PC-3 (cell line): ENCODE data around the gene ANGPTL5. TPM values are rescaled to one million over a fixed set of nuclear protein-coding genes. Genes with fewer than 3 reads are reported as not detected.

Source experiments
- ATAC-seq: fragments of 200-7000 bp; cut with Tn5 transposase; 2 replicates; pipeline ENCODE4 v1.9.1; 2020; ENCODE audit warnings: mild to moderate bottlenecking, moderate library complexity
- BruUV-seq: library from RNA; stranded (reverse); fragments of 400-500 nt; replicated peaks from 2 replicates; lab custom pipeline; 2021; lab: Mats Ljungman, UMichigan
- CTCF ChIA-PET: fragments of 300-600 bp; sonication (Branson Sonifier 250); formaldehyde crosslinking; loops from one replicate; lab custom pipeline; 2022; ENCODE audit warnings: antibody characterized with exemption; lab: Charles Lee
- POLR2A ChIA-PET: fragments of 300-600 bp; sonication (Branson Sonifier 250); formaldehyde crosslinking; loops from one replicate; lab custom pipeline; 2022; ENCODE audit warnings: antibody characterized with exemption; ENCODE audit not compliant: unreplicated experiment; lab: Charles Lee
- DNase-seq: peaks from one replicate; pipeline ENCODE4 v3.0.0-alpha.2; 2015
- H2AFZ ChIP-seq: fragments of 300-600 bp; sonication (generic); 2 replicates; pipeline ENCODE4 v1.6.0; 2016; ENCODE audit warnings: antibody characterized with exemption, low read length
- H3F3A ChIP-seq: fragments of 300-600 bp; sonication (generic); one replicate; pipeline ENCODE4 v1.6.0; 2017; ENCODE audit warnings: antibody characterized with exemption, low read length, control low read depth, mild to moderate bottlenecking; ENCODE audit not compliant: unreplicated experiment
- H3K27ac ChIP-seq: fragments of 300-600 bp; sonication (generic); 2 replicates; pipeline ENCODE4 v1.5.1; 2016; ENCODE audit warnings: mild to moderate bottlenecking, low read length
- H3K27me3 ChIP-seq: fragments of 300-600 bp; sonication (generic); 2 replicates; pipeline ENCODE4 v1.6.1; 2016; ENCODE audit warnings: low read length, mixed read lengths
- H3K36me3 ChIP-seq: fragments of 300-600 bp; sonication (generic); 2 replicates; pipeline ENCODE4 v1.6.1; 2016; ENCODE audit warnings: low read depth, mixed run types, low read length, mixed read lengths
- H3K4me1 ChIP-seq: fragments of 300-600 bp; sonication (generic); 2 replicates; pipeline ENCODE4 v1.5.1; 2016; ENCODE audit warnings: low read length; ENCODE audit not compliant: insufficient read depth
- H3K4me2 ChIP-seq: fragments of 300-600 bp; sonication (generic); 2 replicates; pipeline ENCODE4 v1.6.0; 2016; ENCODE audit warnings: low read length
- H3K4me3 ChIP-seq: fragments of 300-600 bp; sonication (generic); 2 replicates; pipeline ENCODE4 v1.5.1; 2016; ENCODE audit warnings: mild to moderate bottlenecking, low read length, mixed read lengths
- H3K79me2 ChIP-seq: fragments of 300-600 bp; sonication (generic); 2 replicates; pipeline ENCODE4 v1.6.1; 2017; ENCODE audit warnings: low read length, mixed read lengths
- H3K9ac ChIP-seq: fragments of 300-600 bp; sonication (generic); 2 replicates; pipeline ENCODE4 v1.6.0; 2016; ENCODE audit warnings: mild to moderate bottlenecking, low read length
- H3K9me2 ChIP-seq: fragments of 300-600 bp; sonication (generic); replicated peaks from 2 replicates; pipeline ENCODE4 v1.6.1; 2016; ENCODE audit warnings: mixed run types, low read length, mixed read lengths
- H3K9me3 ChIP-seq: fragments of 300-600 bp; sonication (generic); 2 replicates; pipeline ENCODE4 v1.6.1; 2016; ENCODE audit warnings: low read length, mixed read lengths
- H4K20me1 ChIP-seq: fragments of 300-600 bp; sonication (generic); 2 replicates; pipeline ENCODE4 v1.6.1; 2016; ENCODE audit warnings: low read length, mixed read lengths
- EZH2 ChIP-seq: fragments of 300-600 bp; sonication (generic); IDR thresholded peaks from one replicate; pipeline ENCODE4 v1.6.1; 2017; ENCODE audit warnings: antibody characterized with exemption, mild to moderate bottlenecking, low read length; ENCODE audit not compliant: unreplicated experiment
- EZH2phosphoT487 ChIP-seq: fragments of 300-600 bp; sonication (generic); IDR thresholded peaks from 2 replicates; pipeline ENCODE4 v1.6.1; 2018; ENCODE audit warnings: mild to moderate bottlenecking, antibody characterized with exemption, low read length, borderline replicate concordance
- intact Hi-C: fragments of 100-400 bp; cut with micrococcal nuclease; formaldehyde crosslinking; loops from 2 replicates; pipeline ENCODE4 v1.9.0; 2023
- total RNA-seq: library from RNA; depleted of rRNA; stranded (reverse); fragments of >200 nt; gene quantifications from 2 replicates; pipeline ENCODE4 v1.2.3, GENCODE V29; 2014
- TF ChIP-seq, protein P1 (sequence below): fragments of 300-600 bp; sonication (generic); conservative IDR thresholded peaks from 2 replicates; pipeline ENCODE4 v1.5.1; 2017; ENCODE audit warnings: antibody characterized with exemption, low read depth, mild to moderate bottlenecking, low read length

ANGPTL5 gene
- total RNA-seq, 1 experiment from 2014 or later, result not detected

DNA sequence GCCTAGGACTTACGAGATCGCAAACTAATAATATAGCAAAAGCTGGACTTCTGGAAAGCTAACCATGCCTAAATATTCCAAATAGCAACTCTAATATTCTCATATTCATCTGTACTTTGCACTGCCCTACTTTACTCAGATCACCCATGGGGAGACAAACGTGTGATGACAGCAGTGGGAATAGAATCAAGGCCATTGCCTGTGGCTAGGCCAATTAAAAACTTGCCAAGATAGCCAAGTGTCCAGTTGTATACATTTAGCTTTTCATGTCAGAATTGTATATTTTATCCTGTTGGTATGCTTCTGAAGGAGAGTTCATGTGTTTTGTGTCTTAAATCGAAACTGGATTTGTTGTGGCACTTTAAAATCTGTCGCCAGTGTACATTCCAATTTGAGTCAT, 2.7 kb downstream of the ANGPTL5 start:
- no peak overlapping the region for H2AFZ ChIP-seq
- H3F3A ChIP-seq, result no peaks in the 10 kb centered on the region
- no peaks in the 10 kb centered on the region for H3K9me3 ChIP-seq
- H3K36me3 ChIP-seq, result no peaks in the 10 kb centered on the region
- BruUV-seq, result no TSS peak
- intact Hi-C loops, result loop anchor here (1.0 to 10.0 kb wide), 5 partner anchors 51 to 431 kb away; partner anchors contain the start of gene BIRC2
- no peaks in the 10 kb centered on the region for H3K27me3 ChIP-seq
- ATAC-seq (no peak), DNase-seq (no peak)
- H3K4me3 ChIP-seq, result no peak overlapping the region
- no peaks in the 10 kb centered on the region for H3K9me2 ChIP-seq
- POLR2A ChIA-PET, result no interaction called here
- no peaks in the 10 kb centered on the region for H4K20me1 ChIP-seq
- H3K4me1 ChIP-seq, result peaks cover 35% of the 10 kb centered on the region
- CTCF ChIA-PET, result interaction anchor here (1.1 kb wide), 1 partner anchor 94 kb away, joined by 13 read pairs; no protein-coding TSS in a partner anchor
- H3K9ac ChIP-seq, result no peak overlapping the region
- H3K79me2 ChIP-seq, result no peaks in the 10 kb centered on the region
- TF ChIP-seq, protein P1, sequence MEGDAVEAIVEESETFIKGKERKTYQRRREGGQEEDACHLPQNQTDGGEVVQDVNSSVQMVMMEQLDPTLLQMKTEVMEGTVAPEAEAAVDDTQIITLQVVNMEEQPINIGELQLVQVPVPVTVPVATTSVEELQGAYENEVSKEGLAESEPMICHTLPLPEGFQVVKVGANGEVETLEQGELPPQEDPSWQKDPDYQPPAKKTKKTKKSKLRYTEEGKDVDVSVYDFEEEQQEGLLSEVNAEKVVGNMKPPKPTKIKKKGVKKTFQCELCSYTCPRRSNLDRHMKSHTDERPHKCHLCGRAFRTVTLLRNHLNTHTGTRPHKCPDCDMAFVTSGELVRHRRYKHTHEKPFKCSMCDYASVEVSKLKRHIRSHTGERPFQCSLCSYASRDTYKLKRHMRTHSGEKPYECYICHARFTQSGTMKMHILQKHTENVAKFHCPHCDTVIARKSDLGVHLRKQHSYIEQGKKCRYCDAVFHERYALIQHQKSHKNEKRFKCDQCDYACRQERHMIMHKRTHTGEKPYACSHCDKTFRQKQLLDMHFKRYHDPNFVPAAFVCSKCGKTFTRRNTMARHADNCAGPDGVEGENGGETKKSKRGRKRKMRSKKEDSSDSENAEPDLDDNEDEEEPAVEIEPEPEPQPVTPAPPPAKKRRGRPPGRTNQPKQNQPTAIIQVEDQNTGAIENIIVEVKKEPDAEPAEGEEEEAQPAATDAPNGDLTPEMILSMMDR, result no peak
- TF ChIP-seq EZH2phosphoT487 (no peak), EZH2 (no peak)
- no peak overlapping the region for H3K4me2 ChIP-seq
- H3K27ac ChIP-seq, result peak overlapping the region; percentile 28; the same call in 1 of the 2 replicates

DNA sequence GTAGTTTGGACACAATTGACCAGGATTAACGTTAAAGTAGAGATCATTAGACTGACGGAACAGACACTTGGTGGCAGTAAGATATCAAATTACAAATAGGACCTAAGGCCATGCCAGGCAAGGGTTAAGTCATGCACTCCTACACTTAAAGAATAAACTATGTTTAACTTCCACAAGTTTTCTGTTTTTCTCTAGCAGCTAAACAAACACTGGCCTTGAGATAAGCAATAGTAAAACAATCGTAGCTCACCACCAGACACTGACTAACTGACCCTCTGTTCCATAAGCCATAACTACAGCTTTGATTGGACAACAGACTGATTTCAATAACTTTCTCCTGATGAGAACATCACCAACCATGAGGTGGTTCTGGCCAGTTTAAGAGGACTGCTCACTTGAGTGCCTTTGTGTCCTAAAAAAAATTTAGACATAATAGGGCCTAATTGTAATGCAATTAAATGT, 3.5 kb downstream of the ANGPTL5 start:
- H3K9ac ChIP-seq, result no peak overlapping the region
- no TSS peak for BruUV-seq
- H2AFZ ChIP-seq, result no peak overlapping the region
- ChIA-PET CTCF (interaction anchor here (1.1 kb wide), 1 partner anchor 95 kb away, joined by 13 read pairs; no protein-coding TSS in a partner anchor), POLR2A (no interaction called here)
- no peaks in the 10 kb centered on the region for H3F3A ChIP-seq
- H4K20me1 ChIP-seq, result no peaks in the 10 kb centered on the region
- no peak overlapping the region for H3K4me3 ChIP-seq
- peak; percentile 71 for DNase-seq
- H3K9me2 ChIP-seq, result no peaks in the 10 kb centered on the region
- intact Hi-C loops, result loop anchor here (10.0 kb wide), 2 partner anchors 262 to 432 kb away; partner anchors contain the start of gene BIRC2
- H3K4me1 ChIP-seq, result peaks cover 35% of the 10 kb centered on the region
- H3K36me3 ChIP-seq, result no peaks in the 10 kb centered on the region
- H3K27ac ChIP-seq, result peak overlapping the region; percentile 28
- TF ChIP-seq, protein P1, result peak; percentile 24; the same call in 1 of the 2 replicates
- no peak for TF ChIP-seq EZH2phosphoT487
- no peaks in the 10 kb centered on the region for H3K9me3 ChIP-seq
- H3K79me2 ChIP-seq, result no peaks in the 10 kb centered on the region
- ATAC-seq, result peak; percentile 4
- no peaks in the 10 kb centered on the region for H3K27me3 ChIP-seq
- H3K4me2 ChIP-seq, result peak overlapping the region; percentile 17

DNA sequence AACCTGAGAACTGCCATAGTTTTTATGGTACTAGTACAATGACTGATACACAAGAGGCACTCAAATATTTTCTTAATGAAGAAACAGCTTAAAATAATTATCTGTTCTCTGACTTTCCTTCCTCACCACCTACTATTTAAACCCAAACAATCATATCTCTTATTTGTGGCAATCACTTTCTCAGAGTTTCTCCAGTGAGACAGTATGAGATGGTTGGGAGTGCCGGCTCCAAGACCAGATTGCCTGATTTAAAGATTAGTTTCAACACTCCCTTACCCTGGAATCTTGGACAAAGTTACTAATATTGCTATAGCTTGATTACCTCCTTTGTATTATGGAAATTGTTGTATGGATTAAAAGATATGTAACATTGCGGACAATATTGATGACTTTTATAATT, 7.2 kb downstream of the ANGPTL5 start:
- Histone ChIP-seq H4K20me1 (no peaks in the 10 kb centered on the region), H3K9ac (no peak overlapping the region), H3K4me3 (no peak overlapping the region), H3K9me3 (no peaks in the 10 kb centered on the region), H3F3A (no peaks in the 10 kb centered on the region), H3K36me3 (no peaks in the 10 kb centered on the region), H3K79me2 (no peaks in the 10 kb centered on the region), H3K4me2 (no peak overlapping the region), H3K27ac (no peak overlapping the region), H3K4me1 (peaks cover 19% of the 10 kb centered on the region), H2AFZ (no peak overlapping the region), H3K27me3 (no peaks in the 10 kb centered on the region), H3K9me2 (no peaks in the 10 kb centered on the region)
- ChIA-PET CTCF (no interaction called here), POLR2A (no interaction called here)
- BruUV-seq, result no TSS peak
- no peak for DNase-seq
- TF ChIP-seq EZH2phosphoT487 (no peak), EZH2 (no peak)
- TF ChIP-seq, protein P1, result no peak
- intact Hi-C loops, result no loop called here
- ATAC-seq, result no peak
